ENCODE results near the gene CHCHD3.

Gene CHCHD3

GRCh38 chr7:132777956-132778355 is 303.9 kb downstream of the CHCHD3 start:
- TF ChIP-seq PAX5 (IDR thresholded peaks at IDR 0.05; ENCODE audit: insufficient read depth, low read length, severe bottlenecking) (no peak), POU2F2 (IDR thresholded peaks at IDR 0.05; ENCODE audit: low read depth, low read length) (no peak), SPI1 (IDR thresholded peaks at IDR 0.05; ENCODE audit: low read depth, low read length) (no peak), POLR2A (IDR thresholded peaks at IDR 0.05; ENCODE audit: low read depth, low read length) (no peak), TAF1 (IDR thresholded peaks at IDR 0.05; ENCODE audit: low read depth, low read length) (no peak), POLR2AphosphoS5 (IDR thresholded peaks at IDR 0.05; ENCODE audit: low read depth, low read length) (no peak)
- FAIRE-seq (no peak), DNase-seq (ENCODE audit: insufficient read length, low spot score) (no peak)

- no peak for DNase-seq (ENCODE audit: insufficient read length, low spot score)
- TF ChIP-seq POLR2AphosphoS5 (IDR thresholded peaks at IDR 0.05; ENCODE audit: low read depth, low read length) (no peak), POLR2A (IDR thresholded peaks at IDR 0.05; ENCODE audit: low read depth, low read length) (no peak), PAX5 (IDR thresholded peaks at IDR 0.05; ENCODE audit: insufficient read depth, low read length, severe bottlenecking) (no peak), POU2F2 (IDR thresholded peaks at IDR 0.05; ENCODE audit: low read depth, low read length) (no peak), SPI1 (IDR thresholded peaks at IDR 0.05; ENCODE audit: low read depth, low read length) (no peak), TAF1 (IDR thresholded peaks at IDR 0.05; ENCODE audit: low read depth, low read length) (no peak)
- no peak for FAIRE-seq
Measured at GRCh38 chr7:132777414-132777813, 304.5 kb downstream of the CHCHD3 start.

- FAIRE-seq = no peak
Measured at GRCh38 chr7:132776048-132776620, 305.8 kb downstream of the CHCHD3 start.

GRCh38 chr7:132773527-132773956 is 308.3 kb downstream of the CHCHD3 start:
- TF ChIP-seq TAF1 (IDR thresholded peaks at IDR 0.05; ENCODE audit: low read depth, low read length) (no peak), POU2F2 (IDR thresholded peaks at IDR 0.05; ENCODE audit: low read depth, low read length) (no peak), SPI1 (IDR thresholded peaks at IDR 0.05; ENCODE audit: low read depth, low read length) (no peak), POLR2A (IDR thresholded peaks at IDR 0.05; ENCODE audit: low read depth, low read length) (no peak), POLR2AphosphoS5 (IDR thresholded peaks at IDR 0.05; ENCODE audit: low read depth, low read length) (no peak), PAX5 (IDR thresholded peaks at IDR 0.05; ENCODE audit: insufficient read depth, low read length, severe bottlenecking) (no peak)
- no peak for FAIRE-seq
- DNase-seq (ENCODE audit: insufficient read length, low spot score) = no peak

More at GRCh38 chr7:132776048-132776620, 305.8 kb downstream of the CHCHD3 start:
- no peak for TF ChIP-seq POU2F2 (IDR thresholded peaks at IDR 0.05; ENCODE audit: low read depth, low read length)
- TF ChIP-seq POLR2A (IDR thresholded peaks at IDR 0.05; ENCODE audit: low read depth, low read length) = no peak
- TF ChIP-seq POLR2AphosphoS5 (IDR thresholded peaks at IDR 0.05; ENCODE audit: low read depth, low read length) = no peak
- no peak for TF ChIP-seq PAX5 (IDR thresholded peaks at IDR 0.05; ENCODE audit: insufficient read depth, low read length, severe bottlenecking)
- no peak for TF ChIP-seq SPI1 (IDR thresholded peaks at IDR 0.05; ENCODE audit: low read depth, low read length)
- no peak for DNase-seq (ENCODE audit: insufficient read length, low spot score)

- DNase-seq (ENCODE audit: insufficient read length, low spot score) (no peak), FAIRE-seq (no peak)
Measured at GRCh38 chr7:132771301-132771730, 310.6 kb downstream of the CHCHD3 start.

GRCh38 chr7:132770055-132770454 is 311.8 kb downstream of the CHCHD3 start:
- FAIRE-seq (no peak), DNase-seq (ENCODE audit: insufficient read length, low spot score) (no peak)
- no peak for TF ChIP-seq POLR2A (IDR thresholded peaks at IDR 0.05; ENCODE audit: low read depth, low read length)
- no peak for TF ChIP-seq POLR2AphosphoS5 (IDR thresholded peaks at IDR 0.05; ENCODE audit: low read depth, low read length)
- no peak for TF ChIP-seq POU2F2 (IDR thresholded peaks at IDR 0.05; ENCODE audit: low read depth, low read length)
- no peak for TF ChIP-seq SPI1 (IDR thresholded peaks at IDR 0.05; ENCODE audit: low read depth, low read length)
- no peak for TF ChIP-seq PAX5 (IDR thresholded peaks at IDR 0.05; ENCODE audit: insufficient read depth, low read length, severe bottlenecking)
- TF ChIP-seq TAF1 (IDR thresholded peaks at IDR 0.05; ENCODE audit: low read depth, low read length) = no peak

More at GRCh38 chr7:132771301-132771730, 310.6 kb downstream of the CHCHD3 start:
- TF ChIP-seq POLR2AphosphoS5 (IDR thresholded peaks at IDR 0.05; ENCODE audit: low read depth, low read length) (no peak), SPI1 (IDR thresholded peaks at IDR 0.05; ENCODE audit: low read depth, low read length) (no peak), PAX5 (IDR thresholded peaks at IDR 0.05; ENCODE audit: insufficient read depth, low read length, severe bottlenecking) (no peak), POU2F2 (IDR thresholded peaks at IDR 0.05; ENCODE audit: low read depth, low read length) (no peak), POLR2A (IDR thresholded peaks at IDR 0.05; ENCODE audit: low read depth, low read length) (no peak), TAF1 (IDR thresholded peaks at IDR 0.05; ENCODE audit: low read depth, low read length) (no peak)

- TF ChIP-seq PAX5 (IDR thresholded peaks at IDR 0.05; ENCODE audit: insufficient read depth, low read length, severe bottlenecking) = no peak
- no peak for TF ChIP-seq TAF1 (IDR thresholded peaks at IDR 0.05; ENCODE audit: low read depth, low read length)
- TF ChIP-seq POLR2AphosphoS5 (IDR thresholded peaks at IDR 0.05; ENCODE audit: low read depth, low read length) = no peak
- no peak for FAIRE-seq
- DNase-seq (ENCODE audit: insufficient read length, low spot score) = no peak
Measured at GRCh38 chr7:132769280-132769679, 312.6 kb downstream of the CHCHD3 start.

GRCh38 chr7:132768099-132768498 is 313.8 kb downstream of the CHCHD3 start:
- FAIRE-seq = no peak
- no peak for DNase-seq (ENCODE audit: insufficient read length, low spot score)
- no peak for TF ChIP-seq POU2F2 (IDR thresholded peaks at IDR 0.05; ENCODE audit: low read depth, low read length)
- no peak for TF ChIP-seq POLR2A (IDR thresholded peaks at IDR 0.05; ENCODE audit: low read depth, low read length)
- no peak for TF ChIP-seq TAF1 (IDR thresholded peaks at IDR 0.05; ENCODE audit: low read depth, low read length)
- TF ChIP-seq SPI1 (IDR thresholded peaks at IDR 0.05; ENCODE audit: low read depth, low read length) = no peak
- no peak for TF ChIP-seq POLR2AphosphoS5 (IDR thresholded peaks at IDR 0.05; ENCODE audit: low read depth, low read length)
- no peak for TF ChIP-seq PAX5 (IDR thresholded peaks at IDR 0.05; ENCODE audit: insufficient read depth, low read length, severe bottlenecking)

- TF ChIP-seq POU2F2 (IDR thresholded peaks at IDR 0.05; ENCODE audit: low read depth, low read length) (no peak), POLR2A (IDR thresholded peaks at IDR 0.05; ENCODE audit: low read depth, low read length) (no peak)
- DNase-seq (ENCODE audit: insufficient read length, low spot score) = no peak
- no peak for FAIRE-seq
Measured at GRCh38 chr7:132767378-132767777, 314.5 kb downstream of the CHCHD3 start.

GRCh38 chr7:132766660-132767059 is 315.2 kb downstream of the CHCHD3 start:
- no peak for TF ChIP-seq SPI1 (IDR thresholded peaks at IDR 0.05; ENCODE audit: low read depth, low read length)
- TF ChIP-seq POLR2AphosphoS5 (IDR thresholded peaks at IDR 0.05; ENCODE audit: low read depth, low read length) = no peak
- no peak for TF ChIP-seq TAF1 (IDR thresholded peaks at IDR 0.05; ENCODE audit: low read depth, low read length)
- TF ChIP-seq POLR2A (IDR thresholded peaks at IDR 0.05; ENCODE audit: low read depth, low read length) = no peak
- no peak for TF ChIP-seq POU2F2 (IDR thresholded peaks at IDR 0.05; ENCODE audit: low read depth, low read length)
- TF ChIP-seq PAX5 (IDR thresholded peaks at IDR 0.05; ENCODE audit: insufficient read depth, low read length, severe bottlenecking) = no peak

More at GRCh38 chr7:132766660-132767059, 315.2 kb downstream of the CHCHD3 start:
- no peak for FAIRE-seq
- no peak for DNase-seq (ENCODE audit: insufficient read length, low spot score)
